ENCODE data around the gene CCL3. TPM values are rescaled to one million over a fixed set of nuclear protein-coding genes. Genes with fewer than 3 reads are reported as not detected.
"Not testable (repeated sequence)": the region's sequence is repeated elsewhere in the genome, so short reads cannot be mapped to it uniquely, and the experiment has no call there.

The CCL3 gene
- total and polyA plus RNA-seq, 2 donors (not counting 3 experiments of a cell fraction or from before 2014, with no cell fraction given): not detected

DNA sequence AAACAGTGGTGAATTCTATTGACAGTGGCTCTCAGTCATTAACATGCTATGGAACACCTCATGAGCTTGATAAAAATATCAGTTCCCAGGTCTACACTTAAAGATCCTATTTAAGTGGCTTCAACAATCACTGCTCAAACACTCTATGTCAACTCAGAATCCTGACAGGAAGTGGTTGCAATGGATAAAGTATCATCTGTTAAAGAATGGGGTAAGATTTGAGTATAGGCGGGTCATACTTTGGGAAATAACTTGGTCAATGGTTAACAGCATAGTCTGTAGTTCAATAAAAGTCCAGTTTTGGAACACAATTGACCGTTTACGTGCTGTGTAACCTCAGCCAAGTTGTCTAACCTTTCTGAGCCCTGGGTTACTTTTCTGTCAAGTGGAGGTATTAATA is 2.5 kb downstream of the CCL3 start:
- H3K4me1 ChIP-seq (ENCODE audit: control insufficient read depth, extremely low read depth, insufficient read depth, low read length); dilution Hi-C loops (cut with MboI; ENCODE audit: extremely low pct_ligation_motif_present, low sequenced_read_pairs); H3K4me2 ChIP-seq (ENCODE audit: insufficient read depth, low read length); CTCF ChIA-PET; H3K36me3 ChIP-seq (ENCODE audit: control insufficient read depth in 2 of 2, extremely low read depth in 1 of 2, insufficient read depth in 2 of 2, low read length in 2 of 2); DNase-seq (ENCODE audit: low read depth, low spot score); H3K9me1 ChIP-seq (replicated peaks; ENCODE audit: control insufficient read depth, extremely low read depth, insufficient read depth, low read length); H3K27ac ChIP-seq (ENCODE audit: insufficient read depth, low read depth, low read length); FAIRE-seq; intact Hi-C loops (cut with micrococcal nuclease); H3K79me2 ChIP-seq (ENCODE audit: control insufficient read depth, insufficient read depth, low read length); BruUV-seq (replicated peaks); H3K9ac ChIP-seq (replicated peaks; ENCODE audit: extremely low read depth, insufficient read depth, low read length); H3K4me3 ChIP-seq (replicated peaks in 1 of 3; ENCODE audit: insufficient read depth in 1 of 3, low read depth in 1 of 3, low read length in 3 of 3); H4K20me1 ChIP-seq (replicated peaks; ENCODE audit: control insufficient read depth, extremely low read depth, insufficient read depth, low read length); POLR2A ChIA-PET; H3K27me3 ChIP-seq (ENCODE audit: control insufficient read depth in 2 of 2, insufficient read depth in 2 of 2, low read length in 2 of 2); H2AFZ ChIP-seq (ENCODE audit: low read depth, low read length); H3K9me3 ChIP-seq (replicated peaks; ENCODE audit: control insufficient read depth, insufficient read depth, low read length): not testable (repeated sequence)

DNA sequence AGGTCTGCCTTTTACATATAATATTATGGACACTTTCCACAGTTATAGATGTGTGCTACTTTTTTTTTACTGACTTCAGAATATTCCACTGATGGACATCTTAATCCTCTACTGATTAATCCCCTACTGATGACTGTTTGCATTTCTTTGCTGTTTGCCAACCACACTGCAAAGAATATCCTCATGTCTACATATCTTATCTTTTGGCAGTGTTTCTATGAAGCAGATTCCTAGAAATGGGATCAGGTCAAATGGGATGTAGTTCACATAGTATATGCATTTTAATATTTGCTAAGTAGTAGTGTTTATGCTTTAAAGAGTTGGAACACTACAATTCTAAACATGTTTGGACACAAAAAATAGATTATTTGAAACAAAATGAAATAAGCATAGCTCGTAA is 3.2 kb downstream of the CCL3 start:
- Histone ChIP-seq H3K9me3 (replicated peaks; ENCODE audit: control insufficient read depth, insufficient read depth, low read length) (no peaks in the 10 kb centered on the region), H3K4me2 (ENCODE audit: insufficient read depth, low read length) (no peak overlapping the region), H3K9me1 (replicated peaks; ENCODE audit: control insufficient read depth, extremely low read depth, insufficient read depth, low read length) (no peaks in the 10 kb centered on the region), H3K79me2 (ENCODE audit: control insufficient read depth, insufficient read depth, low read length) (no peaks in the 10 kb centered on the region), H3K4me3 (replicated peaks in 1 of 3; ENCODE audit: insufficient read depth in 1 of 3, low read depth in 1 of 3, low read length in 3 of 3) (no peak overlapping the region), H3K4me1 (ENCODE audit: control insufficient read depth, extremely low read depth, insufficient read depth, low read length) (no peaks in the 10 kb centered on the region), H2AFZ (ENCODE audit: low read depth, low read length) (no peak overlapping the region), H3K27ac (ENCODE audit: insufficient read depth, low read depth, low read length) (no peak overlapping the region), H4K20me1 (replicated peaks; ENCODE audit: control insufficient read depth, extremely low read depth, insufficient read depth, low read length) (no peaks in the 10 kb centered on the region), H3K36me3 (ENCODE audit: control insufficient read depth in 2 of 2, extremely low read depth in 1 of 2, insufficient read depth in 2 of 2, low read length in 2 of 2) (no peaks in the 10 kb centered on the region), H3K27me3 (ENCODE audit: control insufficient read depth in 2 of 2, insufficient read depth in 2 of 2, low read length in 2 of 2) (peaks cover 6 to 9% of the 10 kb centered on the region in 2 experiments), H3K9ac (replicated peaks; ENCODE audit: extremely low read depth, insufficient read depth, low read length) (no peak overlapping the region)
- TF ChIP-seq, protein P1, sequence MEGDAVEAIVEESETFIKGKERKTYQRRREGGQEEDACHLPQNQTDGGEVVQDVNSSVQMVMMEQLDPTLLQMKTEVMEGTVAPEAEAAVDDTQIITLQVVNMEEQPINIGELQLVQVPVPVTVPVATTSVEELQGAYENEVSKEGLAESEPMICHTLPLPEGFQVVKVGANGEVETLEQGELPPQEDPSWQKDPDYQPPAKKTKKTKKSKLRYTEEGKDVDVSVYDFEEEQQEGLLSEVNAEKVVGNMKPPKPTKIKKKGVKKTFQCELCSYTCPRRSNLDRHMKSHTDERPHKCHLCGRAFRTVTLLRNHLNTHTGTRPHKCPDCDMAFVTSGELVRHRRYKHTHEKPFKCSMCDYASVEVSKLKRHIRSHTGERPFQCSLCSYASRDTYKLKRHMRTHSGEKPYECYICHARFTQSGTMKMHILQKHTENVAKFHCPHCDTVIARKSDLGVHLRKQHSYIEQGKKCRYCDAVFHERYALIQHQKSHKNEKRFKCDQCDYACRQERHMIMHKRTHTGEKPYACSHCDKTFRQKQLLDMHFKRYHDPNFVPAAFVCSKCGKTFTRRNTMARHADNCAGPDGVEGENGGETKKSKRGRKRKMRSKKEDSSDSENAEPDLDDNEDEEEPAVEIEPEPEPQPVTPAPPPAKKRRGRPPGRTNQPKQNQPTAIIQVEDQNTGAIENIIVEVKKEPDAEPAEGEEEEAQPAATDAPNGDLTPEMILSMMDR (IDR thresholded peaks at IDR 0.05; ENCODE audit: extremely low read depth in 1 of 2, insufficient read depth in 1 of 2, low read depth in 1 of 2, low read length in 2 of 2): no peak
- TF ChIP-seq POLR2AphosphoS5 (IDR thresholded peaks at IDR 0.05; ENCODE audit: insufficient read depth, low read depth, low read length) (no peak), EZH2 (IDR thresholded peaks at IDR 0.05; ENCODE audit: borderline replicate concordance, low read depth, low read length, severe bottlenecking) (no peak), POLR2A (IDR thresholded peaks at IDR 0.05; ENCODE audit: low read depth, low read length) (no peak), MYC (IDR thresholded peaks at IDR 0.05; ENCODE audit: low read depth, low read length) (no peak), GATA2 (IDR thresholded peaks at IDR 0.05; ENCODE audit: insufficient read depth, insufficient read length, low read depth, low read length) (no peak), FOS (IDR thresholded peaks at IDR 0.05; ENCODE audit: borderline replicate concordance, insufficient read depth, low read length) (no peak), JUN (IDR thresholded peaks at IDR 0.05; ENCODE audit: borderline replicate concordance, insufficient read depth, insufficient read length, low read depth) (no peak)
- TF ChIP-seq, protein P2, sequence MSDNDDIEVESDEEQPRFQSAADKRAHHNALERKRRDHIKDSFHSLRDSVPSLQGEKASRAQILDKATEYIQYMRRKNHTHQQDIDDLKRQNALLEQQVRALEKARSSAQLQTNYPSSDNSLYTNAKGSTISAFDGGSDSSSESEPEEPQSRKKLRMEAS (IDR thresholded peaks at IDR 0.05; ENCODE audit: insufficient read depth, insufficient read length): no peak
- intact Hi-C loops (cut with micrococcal nuclease) (no loop called here), dilution Hi-C loops (cut with MboI; ENCODE audit: extremely low pct_ligation_motif_present, low sequenced_read_pairs) (no loop called here)
- DNase-seq (ENCODE audit: low read depth, low spot score): no peak
- POLR2A ChIA-PET: no interaction called here
- no peak for FAIRE-seq
- BruUV-seq (replicated peaks): no TSS peak
- CTCF ChIA-PET: interaction anchor here (0.8 kb wide), 1 partner anchor 14 kb away, joined by 3 read pairs; no protein-coding TSS in a partner anchor
